ENCODE results near the gene KNOP1.
"Not testable (repeated sequence)": the region's sequence is repeated elsewhere in the genome, so short reads cannot be mapped to it uniquely, and the experiment has no call there.

Gene KNOP1

DNA sequence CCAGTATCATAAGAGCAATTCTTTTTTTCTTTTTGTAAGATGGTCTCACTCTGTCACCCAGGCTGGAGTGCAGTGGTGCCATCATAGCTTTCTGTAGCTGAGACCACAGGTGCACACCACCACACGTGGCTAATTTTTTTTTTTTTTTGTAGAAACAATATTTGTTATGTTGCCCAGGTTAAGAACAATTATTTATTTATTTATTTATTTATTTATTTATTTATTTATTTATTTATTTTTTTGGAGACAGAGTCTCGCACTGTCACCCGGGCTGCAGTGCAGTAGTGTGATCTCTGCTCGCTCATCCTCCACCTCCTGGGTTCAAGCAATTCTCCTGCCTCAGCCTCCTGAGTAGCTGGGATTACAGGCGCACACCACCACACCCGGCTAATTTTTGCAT lies 38.7 kb downstream of the KNOP1 start:
- DNase-seq, result not testable (repeated sequence)

DNA sequence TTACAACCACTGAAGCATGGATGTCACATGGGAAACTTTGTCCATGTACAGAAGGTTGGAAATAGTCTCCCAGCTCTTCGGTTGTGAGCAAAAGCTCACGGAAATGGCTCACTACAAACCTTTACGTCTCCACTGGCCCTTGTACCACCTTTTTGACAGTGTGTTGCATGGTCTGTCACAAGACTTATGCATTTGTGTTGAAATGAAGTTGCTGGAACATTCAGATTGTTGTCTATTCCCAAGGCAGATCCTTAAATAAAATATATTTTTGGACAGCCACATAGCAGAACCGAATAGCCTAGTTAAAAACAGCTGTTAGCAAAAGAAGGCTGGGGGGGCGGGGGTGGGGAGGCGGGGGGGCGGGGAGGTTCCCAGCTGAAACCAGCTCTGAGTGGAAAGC lies 39.2 kb downstream of the KNOP1 start:
- no peak for DNase-seq

DNA sequence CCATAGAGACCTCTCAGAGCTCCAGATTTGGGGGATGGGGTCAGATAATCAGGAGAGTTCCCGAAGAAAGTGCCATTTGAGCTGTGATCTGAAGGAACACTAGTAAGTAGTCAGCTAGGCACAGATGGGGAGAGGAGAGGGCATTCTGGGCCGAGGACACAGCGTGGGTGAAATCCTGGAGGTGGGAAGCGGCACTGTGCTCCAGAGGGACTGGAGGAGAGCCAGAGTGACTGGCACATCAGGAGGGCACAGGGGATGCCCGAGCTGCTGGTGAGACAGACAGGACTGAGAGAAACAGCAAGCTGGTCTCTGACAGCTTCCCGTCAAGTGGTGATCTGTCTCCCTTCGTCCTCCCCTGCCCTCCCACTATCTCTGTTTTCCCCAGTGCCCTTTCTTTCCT lies 40.6 kb downstream of the KNOP1 start:
- DNase-seq, result no peak

DNA sequence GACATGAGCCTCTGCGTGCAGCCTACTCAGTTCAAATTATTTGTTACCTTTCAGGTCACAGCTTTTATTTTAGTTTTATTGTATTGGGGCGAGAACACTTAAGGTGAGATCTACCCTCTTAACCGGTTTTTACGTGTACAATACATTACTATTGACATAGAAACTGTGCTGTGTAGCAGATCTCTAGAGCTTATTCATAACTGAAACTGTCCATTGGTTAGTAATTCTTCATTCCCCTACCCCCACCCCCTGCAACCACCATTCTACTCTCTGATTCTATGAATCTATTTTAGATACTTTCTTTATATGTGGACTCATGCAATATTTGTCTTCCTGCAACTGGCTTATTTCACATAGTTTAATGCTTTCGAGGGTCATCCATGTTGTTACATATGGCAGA lies 43.5 kb downstream of the KNOP1 start:
- no peak for DNase-seq

DNA sequence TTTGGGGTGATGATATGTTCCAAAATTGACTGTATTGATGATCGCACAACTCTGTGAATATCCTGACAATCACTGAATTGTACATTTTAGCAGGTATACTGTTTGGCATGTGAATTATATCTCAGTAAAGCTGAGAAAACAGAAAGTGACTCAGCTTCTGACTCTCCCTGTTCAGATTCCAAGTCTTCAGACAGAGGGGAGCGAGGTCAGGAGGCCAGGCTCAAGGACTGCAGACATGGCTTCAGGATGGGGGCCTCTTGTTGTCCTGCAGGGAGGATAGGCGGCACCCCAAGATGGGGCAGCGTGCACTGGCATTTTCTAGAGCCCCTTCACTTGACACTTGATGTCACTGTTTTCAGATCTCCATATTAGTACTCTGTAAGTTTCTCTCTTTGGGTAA lies 45.6 kb downstream of the KNOP1 start:
- DNase-seq, result no peak

DNA sequence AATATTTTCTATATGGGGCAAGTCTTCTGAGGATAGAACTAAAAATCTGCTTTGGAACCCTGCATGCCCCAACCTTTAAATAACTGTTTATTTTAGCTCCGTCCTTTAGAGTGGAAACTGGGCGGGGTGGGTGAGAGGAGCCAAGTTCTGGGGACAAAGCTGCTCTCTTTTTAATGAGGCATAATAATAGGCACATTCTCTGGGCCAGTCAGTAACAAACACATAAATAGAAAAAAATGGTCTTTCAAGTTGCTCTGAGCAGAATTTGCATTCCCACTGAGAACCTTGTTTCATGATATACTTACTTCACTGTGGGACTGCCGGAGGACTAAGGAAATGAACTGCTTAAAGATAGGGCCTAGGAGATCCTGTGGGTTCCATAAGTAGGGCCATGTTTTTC lies 51.5 kb downstream of the KNOP1 start:
- DNase-seq, result no peak

DNA sequence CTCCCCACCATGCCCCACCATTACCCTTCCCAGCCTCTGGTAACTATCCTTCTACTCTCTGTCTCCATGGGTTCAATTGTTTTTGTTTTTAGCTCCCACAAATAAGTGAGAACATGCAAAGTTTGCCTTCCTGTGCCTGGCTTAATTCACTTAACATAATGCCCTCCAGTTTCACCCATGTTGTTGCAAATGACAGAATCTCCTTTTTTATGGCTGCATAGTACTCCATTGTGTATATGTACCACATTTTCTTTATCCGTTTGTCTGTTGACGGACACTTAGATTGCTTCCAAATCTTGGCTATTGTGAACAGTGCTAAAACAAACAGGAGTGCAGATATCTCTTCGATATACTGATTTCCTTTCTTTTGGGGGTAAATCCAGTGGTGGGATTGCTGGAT lies 52.7 kb downstream of the KNOP1 start:
- DNase-seq, result not testable (repeated sequence)

DNA sequence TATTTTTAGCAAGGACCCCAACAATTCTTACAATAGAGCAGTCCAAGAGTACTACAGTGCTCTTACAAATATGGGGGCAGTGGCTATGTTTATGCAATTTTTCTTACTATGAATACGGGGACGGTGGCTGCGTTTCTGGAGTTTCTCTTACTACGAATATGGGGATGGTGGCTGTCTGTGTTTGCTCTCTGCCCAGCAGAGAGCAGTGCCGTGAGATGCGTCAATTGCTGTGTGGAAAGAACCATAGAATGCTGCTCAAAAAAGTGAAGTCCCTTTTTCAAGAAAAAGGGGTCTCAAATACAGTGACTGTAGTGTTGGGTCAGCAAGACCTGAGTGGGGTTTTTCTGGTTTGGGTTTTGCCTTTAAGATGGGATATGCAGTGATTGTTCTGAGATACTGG lies 53.9 kb downstream of the KNOP1 start:
- no peak for DNase-seq

DNA sequence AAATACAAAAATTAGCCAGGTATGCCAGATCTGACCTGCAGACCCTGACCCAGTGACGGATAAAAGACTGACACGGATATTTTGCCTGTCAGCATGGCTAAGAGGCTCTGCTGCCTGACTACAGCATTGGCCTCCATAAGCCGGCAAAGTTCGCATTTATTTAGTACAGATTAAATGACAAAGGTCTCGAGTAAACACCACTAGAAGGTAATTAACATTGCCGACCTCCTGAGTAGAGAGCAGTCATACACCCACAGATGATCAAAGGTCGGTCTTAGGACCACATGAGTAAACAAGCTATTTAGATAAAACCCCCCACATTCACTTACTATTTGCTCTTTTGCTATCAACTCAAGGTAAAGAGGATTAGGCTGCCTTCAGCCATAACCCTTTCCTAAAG lies 55.7 kb downstream of the KNOP1 start:
- DNase-seq, result no peak

DNA sequence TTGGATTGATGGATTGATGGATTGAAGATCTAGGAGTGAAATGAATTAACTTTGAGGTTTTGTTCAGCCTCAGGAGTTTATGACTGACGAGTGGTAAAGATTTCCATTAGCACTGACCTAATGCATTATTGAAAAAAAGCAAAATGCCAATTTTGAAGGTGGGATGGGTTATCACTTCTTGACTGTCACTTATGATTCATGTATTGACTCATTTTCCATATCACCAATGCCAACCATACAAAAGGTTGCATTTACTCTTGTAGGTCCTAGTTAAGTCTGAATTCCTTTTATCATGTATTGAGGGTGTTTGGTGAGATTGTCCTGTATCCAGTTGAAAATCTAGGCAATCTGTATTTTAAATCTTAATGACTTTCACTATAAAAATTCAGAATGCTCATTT lies 57.6 kb downstream of the KNOP1 start:
- no peak for DNase-seq

DNA sequence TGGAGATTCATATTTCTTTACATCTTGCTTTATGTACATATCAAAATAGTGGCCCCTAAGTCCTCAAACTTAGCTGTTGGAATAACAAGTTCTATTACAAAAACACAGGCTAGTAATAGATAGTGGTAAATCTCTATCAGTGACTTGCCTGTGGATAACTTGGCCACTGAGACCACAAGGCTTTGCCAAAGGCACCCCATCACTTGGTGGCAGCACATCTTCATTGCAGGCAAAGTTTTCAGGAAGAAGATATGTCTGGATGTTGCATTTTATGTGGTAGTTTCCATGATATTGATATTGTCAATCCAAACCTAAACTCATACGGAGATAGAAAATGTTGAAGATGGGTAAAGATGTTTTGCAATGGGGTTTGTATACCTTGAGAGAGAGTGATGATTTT lies 58.5 kb downstream of the KNOP1 start:
- no peak for DNase-seq

DNA sequence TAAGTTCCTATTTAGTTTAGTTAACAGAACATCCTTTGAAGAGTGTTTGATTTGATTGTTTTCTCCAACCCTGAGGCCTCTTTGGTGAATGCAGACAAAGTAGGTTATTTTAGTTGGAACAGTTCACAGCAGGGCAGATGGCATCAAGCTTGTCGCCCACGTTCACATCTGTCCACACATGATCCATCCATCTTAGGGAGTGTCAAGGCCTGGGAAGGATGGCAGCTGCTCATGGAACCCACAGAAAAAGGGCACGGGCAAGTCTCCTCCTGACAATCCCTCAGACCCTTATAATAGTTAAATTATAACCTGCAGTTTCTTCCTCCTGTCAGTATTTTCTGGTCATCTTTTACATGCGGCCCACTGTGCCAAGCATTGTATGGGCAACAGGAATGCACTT lies 60.2 kb downstream of the KNOP1 start:
- no peak for DNase-seq

DNA sequence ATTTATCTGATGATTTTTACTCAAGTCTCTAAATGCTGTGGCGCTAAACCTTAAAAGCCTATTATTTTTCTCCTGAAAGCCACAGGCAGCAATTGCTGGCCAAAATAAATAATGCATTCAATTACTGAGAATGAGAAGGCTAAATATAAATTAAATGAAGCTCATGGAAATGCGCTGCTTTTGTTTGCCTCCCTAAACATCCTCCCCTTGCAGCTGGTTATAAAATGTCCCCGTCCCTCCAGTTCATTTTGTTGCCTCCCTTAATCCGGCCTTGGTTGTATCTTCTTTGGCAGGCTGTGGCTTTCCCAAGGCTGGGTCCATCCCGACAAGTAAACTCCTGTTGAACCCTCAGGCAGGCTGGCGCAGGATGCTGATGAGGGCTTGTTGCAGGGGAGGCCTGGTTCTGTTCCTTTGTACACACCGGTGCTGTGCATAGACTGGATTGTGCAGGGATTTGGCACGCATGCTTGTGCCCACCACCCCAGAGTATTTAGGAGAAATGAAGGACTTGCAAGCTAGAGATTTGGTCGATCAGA lies 62.7 kb downstream of the KNOP1 start:
- no peak for DNase-seq

DNA sequence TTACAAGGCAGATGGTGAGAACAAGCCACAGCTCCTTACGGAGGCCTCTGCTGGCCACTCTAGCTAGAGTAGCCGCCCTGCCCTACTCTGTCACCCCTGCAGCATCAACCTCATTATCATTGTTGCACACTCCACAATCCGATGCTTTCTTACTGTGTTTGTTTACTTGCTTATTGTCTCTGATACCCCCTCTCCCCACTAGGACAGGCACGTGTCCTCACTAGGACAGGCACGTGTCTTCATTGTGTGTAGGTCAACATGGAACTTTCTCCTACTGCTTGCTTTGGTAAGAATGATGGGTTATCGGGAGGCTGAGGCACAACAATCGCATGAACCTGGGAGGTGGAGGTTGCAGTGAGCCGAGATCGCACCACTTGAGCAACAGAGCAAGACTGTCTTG lies 63.9 kb downstream of the KNOP1 start:
- no peak for DNase-seq

Data from right hindlimb (tissue), 1 donor.